GM19193 (cell line): ENCODE data around the gene CACNB4.

Source experiments
- POLR2A ChIP-seq: IDR thresholded peaks from 4 replicates; pipeline ENCODE4 v1.6.1; 2011; ENCODE audit not compliant: insufficient read depth, insufficient read length; ENCODE audit errors: extremely low read depth

The CACNB4 gene

GRCh38 chr2:151953467-151953866 is 145.4 kb downstream of the CACNB4 start:
- no peak for TF ChIP-seq POLR2A

GRCh38 chr2:151952691-151953456 is 146.0 kb downstream of the CACNB4 start:
- no peak for TF ChIP-seq POLR2A

GRCh38 chr2:151947813-151948165 is 151.1 kb downstream of the CACNB4 start:
- TF ChIP-seq POLR2A, result no peak

- no peak for TF ChIP-seq POLR2A
These were observed 151.7 kb downstream of the CACNB4 start for GRCh38 chr2:151946899-151947812.

- TF ChIP-seq POLR2A, result no peak
These were observed 152.5 kb downstream of the CACNB4 start for GRCh38 chr2:151946250-151946884.

- TF ChIP-seq POLR2A, result no peak
These were observed 153.2 kb downstream of the CACNB4 start for GRCh38 chr2:151945602-151946001.

- no peak for TF ChIP-seq POLR2A
These were observed 153.7 kb downstream of the CACNB4 start for GRCh38 chr2:151945186-151945585.

GRCh38 chr2:151943461-151943860 is 155.4 kb downstream of the CACNB4 start:
- no peak for TF ChIP-seq POLR2A

GRCh38 chr2:151937966-151938365 is 160.9 kb downstream of the CACNB4 start:
- TF ChIP-seq POLR2A, result no peak

- no peak for TF ChIP-seq POLR2A
These were observed 162.2 kb downstream of the CACNB4 start for GRCh38 chr2:151936626-151937025.

- TF ChIP-seq POLR2A, result no peak
These were observed 165.5 kb downstream of the CACNB4 start for GRCh38 chr2:151933266-151933804.

GRCh38 chr2:151931756-151932155 is 167.1 kb downstream of the CACNB4 start:
- no peak for TF ChIP-seq POLR2A

- no peak for TF ChIP-seq POLR2A
These were observed 167.7 kb downstream of the CACNB4 start for GRCh38 chr2:151931030-151931611.

GRCh38 chr2:151930042-151930441 is 168.8 kb downstream of the CACNB4 start:
- no peak for TF ChIP-seq POLR2A

- no peak for TF ChIP-seq POLR2A
These were observed 170.5 kb downstream of the CACNB4 start for GRCh38 chr2:151928380-151928779.
